ENCODE measurements around the gene UNC13D.
"Not testable (repeated sequence)": the region's sequence is repeated elsewhere in the genome, so short reads cannot be mapped to it uniquely, and the experiment has no call there.

Gene UNC13D

DNA sequence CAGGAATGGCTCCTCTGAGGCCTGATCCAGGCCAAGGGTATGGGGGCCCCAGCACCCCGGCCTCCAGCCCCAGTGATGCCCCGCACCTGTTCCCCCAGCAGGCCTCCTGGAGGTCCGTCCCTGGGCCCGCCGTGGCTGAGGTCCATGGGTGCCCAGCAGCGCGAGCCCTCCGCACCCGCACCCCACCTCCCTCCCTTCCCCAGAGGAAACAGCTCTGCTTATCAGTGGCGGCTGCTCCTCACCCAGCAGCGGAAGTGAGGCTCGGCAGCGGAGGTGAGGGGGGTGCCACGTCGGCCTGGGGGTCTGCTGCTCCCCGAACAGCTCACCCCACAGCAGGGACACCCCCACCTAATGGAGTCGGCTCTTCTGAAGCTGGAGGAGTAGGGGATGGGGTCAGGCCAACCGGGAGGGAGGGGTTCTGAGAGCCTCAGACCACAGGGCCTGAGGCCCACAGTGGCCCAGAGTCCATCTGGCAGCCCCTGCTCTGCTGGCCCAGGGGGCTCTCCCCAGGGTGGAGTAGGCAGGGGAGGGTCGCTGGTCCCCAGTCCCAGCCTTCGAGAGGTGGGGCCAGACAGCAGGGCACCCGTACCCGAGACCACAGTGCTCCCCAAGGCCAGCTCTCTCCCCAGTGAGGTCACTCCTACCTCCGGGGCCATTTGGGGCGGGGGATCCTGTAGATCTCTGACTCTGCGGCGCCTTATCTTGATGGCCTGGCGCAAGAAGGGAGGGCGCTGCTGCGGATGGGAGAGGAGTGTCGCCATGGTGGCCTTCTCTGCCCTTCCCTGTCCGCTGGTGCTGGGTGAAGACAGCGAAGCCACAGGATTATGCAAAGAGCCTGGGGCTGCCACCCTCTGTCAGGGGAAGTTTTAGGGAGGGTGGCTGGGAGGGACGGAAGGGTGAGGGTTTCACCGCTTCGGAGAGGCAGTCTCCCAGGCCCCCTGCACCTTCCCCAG lies at the start of gene UNC13D:
TSS of gene UNC13D (minus strand) at position 828 of the 953 bp plus-strand sequence. CDS start at position 761, 67 bp downstream.
- peak; percentile 71 for DNase-seq

DNA sequence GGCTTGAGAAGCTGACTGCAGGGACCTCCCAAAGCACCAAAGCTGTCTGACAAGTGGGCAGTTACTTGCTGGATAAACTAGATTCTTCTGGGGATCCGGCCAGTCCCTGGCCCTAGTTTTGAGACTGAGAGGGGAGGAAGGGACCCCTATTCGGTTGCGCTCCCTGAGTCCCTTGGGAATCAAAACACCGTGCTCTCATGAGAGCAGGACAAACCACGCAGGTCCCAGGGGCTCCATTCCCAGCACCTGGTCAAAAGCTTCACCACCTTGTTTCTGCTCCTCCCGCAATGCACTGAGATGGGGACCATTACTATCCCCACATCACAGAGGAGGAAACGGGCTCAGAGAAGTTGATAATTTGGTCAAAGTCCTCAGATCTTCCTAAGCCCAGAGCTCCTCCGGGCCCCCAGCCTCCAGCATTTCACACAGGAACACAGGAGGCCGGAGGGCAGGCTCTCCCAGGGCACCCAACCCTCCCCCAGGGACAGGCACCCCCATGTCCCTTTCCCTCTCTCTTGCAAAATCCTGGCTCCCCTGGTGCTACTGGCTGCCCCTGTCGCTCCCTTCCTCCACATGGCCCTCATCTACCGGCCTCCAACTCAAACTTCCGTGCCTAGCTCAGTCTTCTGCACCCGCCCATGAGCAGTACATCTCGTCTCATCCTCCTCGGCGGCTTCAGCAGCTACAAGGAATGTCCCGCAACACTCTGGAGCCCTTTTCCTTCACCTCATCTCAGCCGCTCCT lies 49.3 kb upstream of the UNC13D start:
- no peak for DNase-seq

DNA sequence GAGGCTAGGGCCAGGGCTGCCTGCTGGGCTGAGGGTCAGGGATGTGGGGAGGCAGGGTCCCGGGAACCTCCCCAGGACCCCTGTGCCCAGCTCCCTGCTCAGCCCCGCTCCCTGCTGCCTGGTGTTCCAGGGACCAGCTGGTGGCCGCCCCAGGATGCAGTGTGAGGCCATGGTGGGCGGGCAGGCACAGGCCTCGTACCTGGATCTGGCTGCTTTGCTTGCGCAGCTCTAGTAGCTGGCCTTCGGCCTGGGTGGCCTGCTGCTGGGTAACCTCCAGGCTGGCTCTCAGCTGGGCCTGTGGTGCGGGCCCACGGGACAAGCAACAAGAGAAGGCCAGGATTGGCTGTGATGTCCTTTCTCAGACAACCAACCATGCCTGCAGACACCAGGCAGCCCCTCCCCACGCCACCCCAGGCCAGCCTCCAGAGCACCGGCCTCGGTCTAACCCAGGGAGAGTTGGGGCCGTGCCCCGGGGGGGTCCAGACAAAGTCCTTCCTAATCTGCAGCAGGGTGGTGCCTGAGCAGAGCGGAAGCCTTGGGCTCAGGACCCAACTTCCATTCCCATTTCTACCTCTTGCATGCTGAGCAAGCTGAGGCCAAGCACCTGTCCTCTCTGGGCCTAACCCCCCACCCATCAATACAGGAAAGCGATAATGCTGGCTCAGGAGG lies 48.5 kb upstream of the UNC13D start:
- no peak for DNase-seq

DNA sequence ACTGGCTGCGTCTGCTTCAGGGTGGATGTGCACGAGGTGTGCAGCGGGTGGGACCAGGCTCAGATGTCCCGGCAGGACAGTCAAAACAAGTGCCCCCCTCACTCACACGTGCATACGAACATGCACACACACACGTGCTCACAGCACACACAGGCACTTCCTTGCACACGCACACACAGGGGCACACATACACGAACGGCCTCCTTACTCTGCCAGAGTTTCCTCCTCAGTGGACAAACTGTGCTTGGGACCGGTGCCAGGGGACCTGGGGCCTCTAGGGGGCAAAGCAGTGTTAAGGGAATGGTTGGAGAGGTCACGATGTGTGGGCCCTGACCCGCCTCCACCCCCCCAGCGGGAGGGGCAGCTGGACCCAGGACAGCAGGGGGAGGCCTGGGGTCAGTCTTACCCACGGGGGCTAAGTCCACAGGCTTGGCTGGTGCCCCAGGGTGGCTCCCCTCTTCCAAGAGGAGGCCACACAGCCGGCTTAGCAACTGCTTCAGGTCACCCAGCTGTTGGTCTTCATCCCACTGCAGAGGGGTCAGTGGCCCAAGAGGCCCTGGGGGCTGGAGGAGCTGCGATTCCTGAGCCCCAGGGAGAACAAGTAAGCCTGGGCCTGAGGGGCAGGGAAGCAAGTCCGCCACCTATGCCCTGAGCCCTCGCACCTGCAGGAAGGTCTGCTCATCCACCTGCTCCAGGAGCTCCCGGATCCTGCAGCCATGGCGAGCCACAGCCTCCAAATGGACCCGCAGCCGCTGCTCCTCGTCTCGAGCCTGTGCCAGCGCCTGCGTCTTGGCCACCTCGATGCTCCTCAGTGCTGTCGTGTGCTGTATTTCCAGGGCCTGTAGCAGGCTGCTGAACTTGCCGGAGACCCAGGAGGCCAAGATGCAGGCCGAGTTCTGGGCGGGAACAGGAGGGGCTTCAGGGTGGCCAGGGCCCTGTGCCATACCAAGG lies 47.7 kb upstream of the UNC13D start:
- DNase-seq: no peak

DNA sequence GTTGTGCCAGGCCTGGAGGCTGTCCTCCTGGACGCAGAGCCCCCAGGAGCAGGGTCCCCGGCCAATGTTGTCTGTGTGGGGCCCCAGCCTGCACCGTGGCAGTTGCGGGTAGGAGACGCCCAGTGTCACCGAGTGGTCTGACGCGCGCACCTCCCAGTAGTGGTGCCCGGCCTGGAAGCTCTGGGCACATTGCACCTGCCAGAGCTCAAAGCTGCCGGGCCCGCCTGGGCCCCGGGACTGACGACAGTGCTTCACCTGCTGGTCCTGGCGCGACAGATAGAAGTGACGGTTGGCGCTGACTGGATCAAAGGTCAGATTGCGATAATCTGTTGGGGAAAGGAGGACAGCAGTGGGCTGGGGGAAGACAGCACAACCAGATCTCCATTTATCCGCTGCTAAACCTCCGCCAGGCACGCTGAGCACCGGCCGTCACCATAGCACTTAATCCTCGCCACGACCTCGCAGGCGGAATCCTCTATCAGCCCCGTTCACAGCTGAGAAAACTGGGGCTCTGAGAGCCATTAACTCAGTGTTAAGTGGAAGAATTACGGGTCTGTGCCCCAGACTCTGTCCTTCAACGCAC lies 46.9 kb upstream of the UNC13D start:
- DNase-seq: no peak

DNA sequence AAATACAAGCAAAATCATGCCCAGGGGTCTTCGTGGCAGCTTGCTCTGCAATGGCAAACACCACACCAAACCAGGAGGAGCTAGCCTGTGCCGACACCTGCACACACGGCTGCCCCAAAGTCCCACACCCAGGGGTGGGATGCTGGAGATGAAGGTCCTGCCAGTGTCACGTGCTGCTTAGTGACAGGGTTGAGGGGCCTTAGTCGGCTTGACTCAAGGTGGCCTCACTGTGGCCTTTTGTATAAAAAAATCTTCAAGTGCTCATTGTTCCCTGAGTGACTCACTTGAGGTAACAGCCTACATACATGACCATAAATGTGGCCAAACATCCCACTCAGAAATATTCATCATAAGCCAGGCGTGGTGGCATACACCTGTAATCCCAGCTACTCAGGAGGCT lies 45.2 kb upstream of the UNC13D start:
- no peak for DNase-seq

DNA sequence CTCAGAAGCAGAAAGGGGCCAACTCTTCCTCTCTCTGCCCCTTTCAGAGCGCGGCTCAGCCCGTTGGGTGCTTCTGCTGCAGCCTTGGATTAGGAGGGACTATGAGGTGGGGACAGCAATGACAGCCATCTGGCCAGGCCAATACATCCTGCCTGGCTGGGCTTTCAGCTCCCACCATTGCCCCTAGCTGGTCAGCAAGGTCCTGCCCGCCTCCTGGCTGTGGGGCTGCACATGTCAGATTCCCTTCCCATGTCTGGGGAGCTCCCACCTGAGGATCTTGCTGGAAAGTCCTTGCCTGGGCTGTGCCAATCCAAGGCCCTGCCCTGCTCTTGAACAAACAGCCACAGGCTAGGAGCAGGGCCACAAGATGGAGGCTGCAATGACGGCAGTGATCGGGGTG lies 44.3 kb upstream of the UNC13D start:
- no peak for DNase-seq

DNA sequence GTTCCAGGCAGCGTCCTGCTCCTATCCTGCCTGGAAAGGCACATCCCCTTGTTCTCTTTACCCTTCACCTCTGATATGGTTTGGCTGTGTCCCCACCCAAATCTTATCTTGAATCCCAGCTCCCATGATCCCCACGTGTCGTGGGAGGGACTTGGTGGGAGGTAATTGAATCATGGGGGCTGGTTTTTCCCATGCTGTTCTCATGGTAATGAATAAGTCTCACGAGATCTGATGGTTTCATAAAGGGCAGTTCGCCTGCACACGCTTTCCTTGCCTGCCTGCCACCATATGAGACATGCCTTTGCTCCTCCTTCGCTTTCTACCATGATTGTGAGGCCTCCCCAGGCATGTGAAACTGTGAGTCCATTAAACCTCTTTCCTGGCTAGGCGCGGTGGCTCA lies 41.7 kb upstream of the UNC13D start:
- not testable (repeated sequence) for DNase-seq

DNA sequence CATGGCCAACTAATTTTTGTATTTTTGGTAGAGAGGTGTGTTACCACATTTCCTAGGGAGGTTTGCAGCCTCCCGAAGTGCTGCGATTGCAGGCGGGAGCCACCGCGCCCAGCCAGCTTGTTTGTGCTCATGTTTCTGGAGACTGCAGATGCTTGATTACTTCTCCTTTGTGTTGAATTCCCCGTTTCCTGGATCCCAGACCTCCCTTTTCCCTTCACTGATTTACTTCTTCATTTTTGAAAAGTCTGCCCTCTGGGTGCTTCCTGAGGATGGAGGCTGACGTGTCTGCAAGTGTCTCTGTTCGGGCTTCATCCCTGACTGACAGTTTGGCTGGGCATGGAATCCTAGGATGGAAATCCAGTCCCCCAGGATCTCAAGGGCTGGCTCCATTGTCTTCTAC lies 41.2 kb upstream of the UNC13D start:
- no peak for DNase-seq

DNA sequence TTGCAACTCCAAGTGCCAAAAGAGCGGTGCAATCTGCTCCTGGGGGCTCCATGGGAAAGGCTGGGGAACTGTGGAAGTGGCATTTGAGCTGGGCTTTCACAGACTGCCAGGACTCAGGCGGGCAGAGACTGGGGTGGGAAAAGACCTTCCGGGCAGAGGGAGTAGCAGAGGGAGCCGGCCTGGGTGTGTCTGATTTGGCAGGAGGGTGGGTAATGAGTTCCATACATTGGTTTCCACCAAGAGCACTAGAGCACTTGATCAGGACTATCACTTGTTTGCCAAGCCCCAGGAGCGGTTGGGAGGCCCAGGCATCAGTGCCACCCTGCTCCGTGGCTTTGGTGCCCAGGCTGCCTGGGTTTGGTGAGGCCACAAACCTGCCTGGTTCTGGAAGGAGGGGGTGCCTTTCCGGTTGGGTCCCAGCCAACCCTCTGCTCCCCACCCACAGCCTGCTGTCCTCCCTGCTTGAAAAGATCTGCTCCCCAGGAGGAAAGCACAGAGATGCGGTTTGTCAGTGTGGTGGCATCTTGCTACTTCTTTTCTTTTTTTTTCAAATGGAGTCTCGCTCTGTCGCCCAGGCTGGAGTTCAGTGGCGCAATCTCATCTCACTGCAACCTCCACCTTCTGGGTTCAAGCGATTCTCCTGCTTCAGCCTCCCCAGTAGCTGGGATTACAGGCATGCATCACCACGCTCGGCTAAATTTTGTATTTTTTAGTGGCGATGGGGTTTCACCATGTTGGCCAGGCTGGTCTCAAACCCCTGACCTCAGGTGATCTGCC lies 37.7 kb upstream of the UNC13D start:
- DNase-seq: no peak

DNA sequence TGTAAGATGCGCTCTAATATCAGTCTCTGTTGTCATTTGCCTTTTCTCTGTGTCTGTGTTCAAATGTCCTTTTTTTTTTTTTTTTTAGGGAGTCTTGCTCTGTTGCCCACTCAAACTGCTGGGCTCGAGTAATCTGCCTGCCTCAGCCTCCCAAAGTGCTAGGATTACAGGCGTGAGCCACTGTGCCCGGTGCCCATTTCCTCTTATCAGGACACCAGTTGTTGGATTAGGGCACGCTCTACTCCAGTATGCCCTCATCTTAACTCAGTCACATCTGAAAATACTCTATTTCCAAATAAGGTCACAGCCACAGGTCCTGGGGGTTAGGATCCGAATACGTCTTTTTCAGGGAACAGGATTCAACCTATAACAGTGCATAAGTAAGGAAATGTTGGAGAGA lies 36.1 kb upstream of the UNC13D start:
- DNase-seq: no peak

DNA sequence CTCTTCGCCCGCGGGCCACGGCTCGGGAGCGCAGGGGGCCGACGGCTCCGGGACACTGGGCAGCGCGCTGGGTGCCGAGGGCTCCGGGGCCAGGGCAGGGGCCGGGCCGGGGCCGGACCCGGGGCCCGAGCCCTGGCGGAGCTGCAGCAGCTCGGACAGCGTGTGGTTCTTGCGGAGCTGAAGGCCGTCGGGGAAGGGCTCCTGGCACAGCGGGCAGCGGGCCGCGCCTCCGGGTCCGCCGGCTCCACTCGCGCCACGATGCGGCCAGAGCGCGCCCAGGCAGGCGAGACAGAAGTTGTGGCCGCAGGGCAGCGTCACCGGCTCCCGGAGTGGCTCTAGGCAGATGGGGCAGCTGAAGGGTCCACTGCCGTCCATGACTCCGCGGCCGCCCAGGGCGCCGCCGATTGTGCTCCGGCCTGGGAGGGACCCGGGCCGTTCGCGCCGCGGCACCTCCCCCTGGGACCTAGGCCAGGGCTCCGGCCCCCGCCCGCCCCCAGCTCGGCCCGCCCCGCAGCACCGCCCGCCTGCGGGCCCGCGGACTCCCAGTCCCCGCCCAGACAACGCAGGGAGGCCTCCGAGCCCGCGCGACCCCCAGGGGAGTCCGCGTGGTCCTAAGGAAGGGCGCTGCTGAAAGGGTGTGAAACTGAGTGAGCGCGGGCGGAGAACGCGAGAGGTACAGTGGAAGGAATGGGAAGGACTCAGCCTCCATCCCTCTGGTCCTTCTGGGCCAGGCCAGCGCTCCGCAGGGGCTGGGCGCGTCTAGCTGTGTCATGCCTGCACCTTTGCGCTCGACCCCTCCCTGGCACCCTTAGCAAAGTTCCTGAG lies 34.2 kb upstream of the UNC13D start, which contains the start of gene TRIM47:
TSS of gene TRIM47 (minus strand) at position 408 of the 825 bp plus-strand sequence. CDS start at position 375, 33 bp downstream.
- DNase-seq: peak; percentile 39

DNA sequence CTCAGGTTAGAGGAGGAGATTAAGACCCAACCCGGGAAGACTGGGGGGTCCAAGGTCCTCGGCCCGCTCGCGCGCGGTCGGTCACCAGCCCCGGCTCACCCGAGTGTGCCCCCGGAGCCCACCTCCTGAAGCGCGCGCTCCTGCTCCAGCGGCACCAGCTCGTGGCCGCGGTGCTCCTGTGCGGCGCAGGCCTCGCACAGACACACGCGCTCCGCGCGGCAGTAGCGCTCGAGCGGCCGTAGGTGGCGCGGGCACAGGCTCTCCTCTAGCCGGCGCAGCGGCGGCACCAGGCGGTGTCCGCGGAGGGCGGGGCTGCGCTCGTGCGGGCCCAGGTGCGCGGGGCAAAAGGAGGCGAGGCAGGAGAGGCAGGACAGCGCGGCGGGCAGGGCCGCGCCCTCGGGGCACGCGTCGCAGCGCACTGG lies 33.6 kb upstream of the UNC13D start:
- peak; percentile 77 for DNase-seq

DNA sequence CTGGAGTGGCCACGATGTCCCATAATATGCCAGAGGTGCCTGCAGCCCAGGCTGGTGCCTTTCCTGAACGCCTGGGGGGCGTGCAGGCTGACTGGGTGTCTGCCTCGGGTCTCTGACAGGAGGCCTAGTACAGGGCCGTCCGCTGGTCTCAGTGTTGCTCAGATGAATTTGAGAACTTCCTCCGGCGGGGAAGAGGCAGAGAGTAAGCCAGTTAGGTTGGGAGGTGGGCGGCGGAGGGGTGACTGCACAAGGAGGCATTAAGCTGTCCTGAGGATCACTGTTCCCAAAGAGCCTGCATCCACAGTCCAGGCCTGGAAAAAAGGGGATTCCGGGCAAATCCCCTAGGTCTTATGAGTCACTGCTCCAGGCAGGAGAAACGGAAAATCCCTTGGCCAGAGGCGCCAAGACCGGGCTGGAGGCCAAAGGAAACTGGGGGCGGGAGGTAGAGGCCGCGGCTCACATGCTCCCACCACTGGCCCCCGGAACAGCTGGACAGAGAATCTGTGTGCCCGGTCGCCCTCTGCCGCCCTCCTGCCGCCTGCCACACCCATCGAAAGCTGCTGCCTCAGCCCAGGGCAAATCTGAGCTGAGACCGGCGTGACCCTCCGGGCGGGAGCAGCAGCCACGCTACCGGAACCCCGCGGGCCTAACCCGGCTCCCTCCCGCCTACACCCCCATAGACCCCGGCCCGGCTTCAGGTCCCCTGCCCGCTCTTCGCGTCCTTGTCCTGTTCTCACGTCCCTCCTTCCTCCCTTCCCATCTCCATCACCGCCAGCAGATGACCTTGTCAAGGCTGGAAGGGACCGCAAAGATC lies 32.9 kb upstream of the UNC13D start:
- DNase-seq: peak; percentile 71

DNA sequence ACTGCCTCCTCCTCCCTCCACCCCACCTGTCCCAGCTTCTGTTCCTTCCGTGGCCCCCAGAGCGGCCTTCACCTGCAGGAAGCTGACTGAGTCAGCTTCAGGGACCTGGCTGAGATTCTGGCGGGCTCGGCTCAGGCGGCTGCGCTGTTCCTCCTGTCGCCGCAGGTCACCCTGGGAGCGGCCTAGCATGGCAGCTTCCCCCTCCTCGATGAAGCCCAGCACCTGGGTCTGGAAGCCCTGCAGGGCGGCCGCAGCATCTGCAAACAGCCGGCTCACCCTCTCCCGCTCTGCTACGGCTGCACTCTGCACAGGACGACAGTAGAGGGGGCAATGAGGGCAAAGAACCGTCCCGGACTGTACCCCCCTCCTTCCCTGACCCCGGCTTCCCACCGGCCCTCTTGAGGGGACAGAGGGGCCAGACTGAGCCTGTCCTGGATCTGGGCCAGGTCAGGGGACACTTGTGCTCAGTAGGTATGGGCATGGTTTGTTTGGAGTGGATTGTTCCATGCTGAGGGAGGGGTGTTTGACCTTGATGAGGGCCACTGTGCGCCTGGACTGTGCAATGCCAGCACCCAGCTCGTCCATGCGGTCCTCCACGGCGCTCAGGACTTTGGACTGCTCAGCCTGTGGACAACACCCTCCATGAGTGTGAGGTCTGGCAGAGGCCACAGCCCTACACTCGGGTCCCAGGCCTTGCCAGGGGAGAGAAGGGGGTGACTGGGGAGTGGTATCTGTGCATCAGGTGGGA lies 32.2 kb upstream of the UNC13D start:
- DNase-seq: peak; percentile 82

DNA sequence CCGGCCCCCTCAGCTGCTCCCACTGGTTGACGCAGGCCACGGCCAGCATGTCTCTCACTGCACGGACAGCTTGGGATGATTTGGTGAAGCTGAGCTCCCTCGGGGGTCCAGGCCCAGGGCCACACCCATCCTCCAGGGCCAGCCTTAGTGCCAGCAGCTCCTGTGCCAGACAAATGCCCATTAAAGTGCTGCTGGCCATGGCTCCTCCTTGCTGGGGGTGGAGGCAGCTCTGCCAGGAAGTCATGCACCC lies 31.7 kb upstream of the UNC13D start:
- no peak for DNase-seq

DNA sequence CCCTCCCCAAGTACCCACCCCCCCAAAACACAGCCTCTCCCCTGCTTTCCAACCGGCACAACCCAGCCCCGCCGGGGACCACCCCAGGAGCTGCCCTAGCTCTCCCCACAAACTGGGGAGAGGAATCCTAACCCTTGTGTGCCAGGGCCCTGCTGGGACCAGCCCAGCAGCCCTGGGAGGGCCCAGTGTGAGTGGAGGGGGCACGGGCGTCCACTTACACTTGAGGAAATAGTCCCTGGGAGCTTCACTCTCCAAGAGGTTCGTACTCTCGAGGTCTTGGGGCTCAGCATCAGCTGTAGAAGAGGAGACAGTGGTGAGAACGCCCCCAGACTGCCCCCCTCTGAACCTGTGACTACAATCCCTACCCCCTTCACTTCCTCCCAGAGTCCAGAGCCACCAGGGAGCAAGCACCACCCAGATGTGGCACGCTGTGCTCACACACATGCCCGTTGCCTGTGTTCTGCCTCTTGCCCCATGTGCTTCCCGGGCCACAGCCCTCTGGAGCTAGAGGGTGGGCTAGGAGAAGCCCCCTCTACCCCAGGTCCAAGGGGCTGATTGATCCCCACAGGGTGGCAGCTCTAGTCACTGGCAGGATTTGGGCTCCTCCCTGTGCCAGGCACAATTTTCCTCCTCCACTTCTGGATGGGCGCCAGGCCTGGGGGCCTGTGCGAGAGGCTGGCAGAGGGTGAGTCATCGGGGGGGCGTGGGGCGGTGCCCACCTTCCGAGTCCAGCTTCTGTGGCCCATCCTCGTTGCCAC lies 31.2 kb upstream of the UNC13D start:
- no peak for DNase-seq
